ENCODE data around the gene GAL.

Gene GAL

DNA sequence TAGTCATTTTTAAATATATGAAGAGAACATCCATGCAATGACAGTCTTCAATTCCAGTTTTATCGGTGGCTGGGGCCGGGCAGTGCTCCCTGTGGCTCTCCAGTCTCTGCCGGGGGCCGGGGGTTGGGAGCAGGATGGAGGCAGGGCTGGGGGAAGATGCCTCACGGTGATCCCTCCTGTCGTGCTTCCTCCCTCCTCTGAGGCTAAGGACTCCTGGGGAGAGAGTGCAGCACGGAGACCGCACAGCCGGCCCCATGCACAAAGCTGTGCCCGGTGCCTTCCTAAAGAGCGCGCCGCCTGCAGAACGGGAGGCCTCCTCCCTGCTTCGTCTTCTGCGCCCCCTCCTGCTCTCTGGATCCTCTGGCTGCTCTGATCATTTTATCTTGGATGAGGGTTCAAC, 20.5 kb downstream of the GAL start:
- Histone ChIP-seq H3K4me1 (ENCODE audit: control insufficient read depth, insufficient read depth, low read length) (peaks cover 16% of the 10 kb centered on the region), H3K27ac (ENCODE audit: insufficient read depth, low read depth, low read length, poor library complexity, severe bottlenecking) (no peak overlapping the region), H3K9me3 (ENCODE audit: control insufficient read depth, low read length) (no peaks in the 10 kb centered on the region), H3K36me3 (ENCODE audit: control insufficient read depth, insufficient read depth, low read length) (no peaks in the 10 kb centered on the region), H3K4me3 (ENCODE audit: insufficient read depth, low read depth, low read length) (peak overlapping the region; percentile 14), H3K27me3 (ENCODE audit: control insufficient read depth, insufficient read depth, low read length, poor library complexity, severe bottlenecking) (peaks cover 5% of the 10 kb centered on the region)
- 16% methylated on average over 16 of the region's 16 CpGs for WGBS, 2 experiments

- WGBS, 2 experiments, result 83 to 90% methylated on average over 7 of the region's 7 CpGs
These were observed 23.2 kb downstream of the GAL start for GRCh38 chr11:68707527-68707926.

DNA sequence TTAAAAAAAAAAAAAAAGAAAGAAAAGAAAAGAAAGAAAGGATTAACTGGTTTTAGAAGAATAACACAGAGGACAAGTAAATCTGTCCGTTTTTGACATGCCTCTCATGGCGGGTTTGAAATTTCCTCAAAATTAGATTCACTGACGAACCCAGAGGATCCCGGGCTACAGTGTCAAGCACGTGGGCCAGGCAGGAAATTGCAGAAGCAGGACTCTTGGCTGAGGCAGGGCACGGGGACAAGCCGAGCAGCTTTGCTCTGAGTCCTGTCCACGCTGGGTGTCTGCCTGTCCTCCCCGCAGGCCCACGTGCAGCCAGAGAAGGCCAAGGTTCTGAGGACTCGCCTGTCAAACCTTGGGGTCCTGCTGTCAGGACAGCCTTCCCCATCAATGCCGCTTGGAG, 24.7 kb downstream of the GAL start:
- H3K4me1 ChIP-seq (ENCODE audit: control insufficient read depth, insufficient read depth, low read length), result peaks cover 42% of the 10 kb centered on the region
- H3K4me3 ChIP-seq (ENCODE audit: insufficient read depth, low read depth, low read length), result no peak overlapping the region
- H3K9me3 ChIP-seq (ENCODE audit: control insufficient read depth, low read length), result no peaks in the 10 kb centered on the region
- WGBS, 2 experiments, result 89% methylated on average over 12 of the region's 12 CpGs
- no peak overlapping the region for H3K27ac ChIP-seq (ENCODE audit: insufficient read depth, low read depth, low read length, poor library complexity, severe bottlenecking)
- H3K27me3 ChIP-seq (ENCODE audit: control insufficient read depth, insufficient read depth, low read length, poor library complexity, severe bottlenecking), result peaks cover 15% of the 10 kb centered on the region
- no peaks in the 10 kb centered on the region for H3K36me3 ChIP-seq (ENCODE audit: control insufficient read depth, insufficient read depth, low read length)

More at GRCh38 chr11:68707527-68707926, 23.2 kb downstream of the GAL start:
- Histone ChIP-seq H3K4me1 (ENCODE audit: control insufficient read depth, insufficient read depth, low read length) (peaks cover 38% of the 10 kb centered on the region), H3K36me3 (ENCODE audit: control insufficient read depth, insufficient read depth, low read length) (no peaks in the 10 kb centered on the region), H3K27me3 (ENCODE audit: control insufficient read depth, insufficient read depth, low read length, poor library complexity, severe bottlenecking) (peaks cover 14% of the 10 kb centered on the region), H3K27ac (ENCODE audit: insufficient read depth, low read depth, low read length, poor library complexity, severe bottlenecking) (no peak overlapping the region), H3K4me3 (ENCODE audit: insufficient read depth, low read depth, low read length) (no peak overlapping the region), H3K9me3 (ENCODE audit: control insufficient read depth, low read length) (no peaks in the 10 kb centered on the region)

DNA sequence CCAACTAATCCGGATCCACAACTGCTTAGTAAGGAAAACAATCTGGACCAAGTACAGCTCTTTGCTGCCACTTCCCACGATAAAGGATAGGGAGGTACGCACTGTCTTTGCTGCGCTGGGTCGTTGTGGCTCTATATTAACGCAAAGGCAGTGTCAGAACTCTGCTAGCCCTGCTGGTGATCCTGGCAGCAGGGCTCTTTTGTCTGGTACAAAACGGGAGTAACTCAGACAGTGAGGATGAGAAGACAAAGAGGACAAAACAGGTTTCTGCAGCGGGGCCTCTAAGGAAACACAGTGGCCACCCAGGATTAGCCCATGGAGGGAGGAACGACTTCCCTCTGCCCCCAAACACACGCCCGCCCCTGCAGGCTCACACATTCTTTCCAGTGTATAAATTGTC, 26.1 kb downstream of the GAL start:
- no peaks in the 10 kb centered on the region for H3K9me3 ChIP-seq (ENCODE audit: control insufficient read depth, low read length)
- H3K36me3 ChIP-seq (ENCODE audit: control insufficient read depth, insufficient read depth, low read length), result no peaks in the 10 kb centered on the region
- no peak overlapping the region for H3K27ac ChIP-seq (ENCODE audit: insufficient read depth, low read depth, low read length, poor library complexity, severe bottlenecking)
- H3K27me3 ChIP-seq (ENCODE audit: control insufficient read depth, insufficient read depth, low read length, poor library complexity, severe bottlenecking), result peaks cover 15% of the 10 kb centered on the region
- H3K4me1 ChIP-seq (ENCODE audit: control insufficient read depth, insufficient read depth, low read length), result peaks cover 47% of the 10 kb centered on the region
- 22 to 23% methylated on average over 11 of the region's 11 CpGs for WGBS, 2 experiments
- no peak overlapping the region for H3K4me3 ChIP-seq (ENCODE audit: insufficient read depth, low read depth, low read length)

DNA sequence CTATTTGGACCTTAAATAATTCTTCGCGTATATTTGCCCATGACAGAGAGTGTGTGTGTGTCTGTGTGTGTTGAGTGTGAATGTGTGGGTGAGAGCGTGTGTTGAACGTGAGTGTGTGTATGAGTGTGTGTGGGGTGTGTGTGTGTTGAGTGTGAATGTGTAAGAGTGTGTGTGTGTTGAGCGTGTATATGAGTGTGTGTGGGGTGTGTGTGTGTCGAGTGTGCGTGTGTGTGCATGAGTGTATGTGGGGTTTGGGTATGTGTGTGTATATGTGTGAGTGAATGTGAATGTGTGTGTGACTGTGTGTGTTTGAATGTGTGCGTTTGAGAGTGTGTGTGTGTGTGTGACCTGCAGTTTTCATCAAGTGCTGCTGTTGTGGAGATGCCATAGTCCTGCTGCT, 26.8 kb downstream of the GAL start:
- Histone ChIP-seq H3K27me3 (ENCODE audit: control insufficient read depth, insufficient read depth, low read length, poor library complexity, severe bottlenecking) (peaks cover 15% of the 10 kb centered on the region), H3K36me3 (ENCODE audit: control insufficient read depth, insufficient read depth, low read length) (no peaks in the 10 kb centered on the region), H3K27ac (ENCODE audit: insufficient read depth, low read depth, low read length, poor library complexity, severe bottlenecking) (no peak overlapping the region), H3K4me3 (ENCODE audit: insufficient read depth, low read depth, low read length) (no peak overlapping the region), H3K4me1 (ENCODE audit: control insufficient read depth, insufficient read depth, low read length) (peaks cover 48% of the 10 kb centered on the region), H3K9me3 (ENCODE audit: control insufficient read depth, low read length) (no peaks in the 10 kb centered on the region)
- 89 to 94% methylated on average over 8 of the region's 8 CpGs for WGBS, 2 experiments

DNA sequence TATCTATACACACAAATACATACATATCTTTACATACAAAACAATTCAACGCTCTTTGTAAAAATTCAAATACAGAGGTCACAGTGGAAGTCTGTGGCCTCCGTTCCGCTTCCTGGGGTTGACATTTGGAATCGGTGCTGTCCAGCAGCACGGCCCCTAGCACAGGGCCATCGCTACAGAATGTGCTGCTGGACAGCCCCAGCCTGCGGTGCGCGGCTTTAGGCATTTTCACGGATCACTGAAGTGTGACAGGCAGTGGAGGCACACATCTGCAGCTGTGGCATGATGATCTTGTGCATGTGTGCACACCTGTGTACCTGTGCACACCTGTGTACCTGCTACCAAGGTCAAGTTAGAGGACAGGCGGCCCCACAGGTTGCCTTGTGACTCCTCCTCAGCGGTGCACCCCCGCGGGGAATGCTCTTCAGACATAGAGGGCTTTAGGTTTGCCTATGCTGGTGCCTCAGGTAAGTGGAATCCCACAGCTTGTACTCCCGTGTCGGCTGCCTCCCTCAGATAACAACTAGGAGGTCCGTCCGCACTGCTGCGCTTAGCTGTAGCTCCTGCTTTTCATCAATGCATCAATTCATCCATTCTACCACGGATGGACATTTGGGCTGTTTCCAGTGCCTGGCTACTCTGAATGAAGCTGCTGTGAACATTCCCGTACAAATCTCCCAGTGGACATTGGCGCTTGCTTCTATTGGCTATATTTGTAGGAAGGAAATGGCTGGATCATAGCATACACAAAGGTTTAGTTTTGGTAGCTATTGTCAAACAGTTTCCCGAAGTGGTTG, 29.9 kb downstream of the GAL start:
- Histone ChIP-seq H3K4me3 (ENCODE audit: insufficient read depth, low read depth, low read length) (no peak overlapping the region), H3K4me1 (ENCODE audit: control insufficient read depth, insufficient read depth, low read length) (peaks cover 36% of the 10 kb centered on the region), H3K36me3 (ENCODE audit: control insufficient read depth, insufficient read depth, low read length) (no peaks in the 10 kb centered on the region), H3K9me3 (ENCODE audit: control insufficient read depth, low read length) (no peaks in the 10 kb centered on the region), H3K27me3 (ENCODE audit: control insufficient read depth, insufficient read depth, low read length, poor library complexity, severe bottlenecking) (peaks cover 12% of the 10 kb centered on the region), H3K27ac (ENCODE audit: insufficient read depth, low read depth, low read length, poor library complexity, severe bottlenecking) (no peak overlapping the region)
- 91 to 92% methylated on average over 22 to 23 of the region's 23 CpGs for WGBS, 2 experiments

DNA sequence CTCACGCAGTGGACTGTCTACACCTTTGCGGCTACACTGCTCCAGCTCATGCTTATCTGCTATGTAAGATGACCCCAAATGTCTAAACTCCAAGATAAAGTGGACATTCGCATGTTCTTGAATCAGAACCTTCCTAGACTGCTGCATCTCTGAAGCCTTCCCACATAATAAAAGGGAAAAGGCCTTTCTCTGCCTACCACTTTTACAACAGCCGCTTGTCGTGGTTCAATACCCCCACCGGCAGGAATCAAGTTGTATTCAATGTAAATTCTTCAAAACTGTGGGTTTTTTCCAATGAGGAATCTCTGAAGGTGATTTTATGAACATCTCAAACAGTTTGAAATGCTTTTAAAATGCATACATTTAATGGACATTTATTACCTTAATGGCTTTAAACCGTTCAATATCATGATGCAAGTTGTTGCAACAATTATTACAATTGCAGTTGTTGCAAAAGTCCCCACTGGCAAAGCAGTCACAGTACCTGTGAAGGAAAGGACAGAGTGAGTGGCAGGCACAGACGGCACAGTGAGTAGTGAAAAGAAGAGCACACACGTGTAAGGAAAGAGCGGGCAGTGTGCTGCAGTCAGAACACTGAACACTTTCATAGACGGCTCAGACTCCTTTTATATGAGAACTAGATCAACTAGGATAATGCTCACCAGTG, 31.2 kb downstream of the GAL start:
- H3K27ac ChIP-seq (ENCODE audit: insufficient read depth, low read depth, low read length, poor library complexity, severe bottlenecking), result no peak overlapping the region
- H3K4me1 ChIP-seq (ENCODE audit: control insufficient read depth, insufficient read depth, low read length), result peaks cover 26% of the 10 kb centered on the region
- no peak overlapping the region for H3K4me3 ChIP-seq (ENCODE audit: insufficient read depth, low read depth, low read length)
- peaks cover 10% of the 10 kb centered on the region for H3K27me3 ChIP-seq (ENCODE audit: control insufficient read depth, insufficient read depth, low read length, poor library complexity, severe bottlenecking)
- no peaks in the 10 kb centered on the region for H3K9me3 ChIP-seq (ENCODE audit: control insufficient read depth, low read length)
- H3K36me3 ChIP-seq (ENCODE audit: control insufficient read depth, insufficient read depth, low read length), result no peaks in the 10 kb centered on the region
- 88 to 93% methylated on average over 11 of the region's 11 CpGs for WGBS, 2 experiments

DNA sequence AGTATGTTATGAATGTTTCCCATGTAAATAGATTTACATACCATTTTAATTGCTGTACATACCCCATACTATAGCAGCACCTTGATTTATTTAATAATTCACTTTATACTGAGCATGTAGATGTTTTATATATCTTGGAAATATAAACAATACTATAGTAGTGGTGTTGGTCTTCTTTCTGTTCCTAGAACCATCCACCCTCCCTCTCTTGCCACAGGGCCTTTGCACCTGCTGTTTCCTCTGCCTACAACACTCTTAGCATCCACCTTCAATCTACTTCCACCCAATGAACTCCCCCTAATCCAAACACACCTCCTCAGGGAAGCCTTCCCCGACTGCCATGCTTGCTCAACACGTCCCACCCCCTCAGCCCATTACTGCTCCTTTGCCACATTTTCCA, 36.7 kb downstream of the GAL start:
- Histone ChIP-seq H3K36me3 (ENCODE audit: control insufficient read depth, insufficient read depth, low read length) (no peaks in the 10 kb centered on the region), H3K4me1 (ENCODE audit: control insufficient read depth, insufficient read depth, low read length) (no peaks in the 10 kb centered on the region), H3K4me3 (ENCODE audit: insufficient read depth, low read depth, low read length) (no peak overlapping the region), H3K27me3 (ENCODE audit: control insufficient read depth, insufficient read depth, low read length, poor library complexity, severe bottlenecking) (no peaks in the 10 kb centered on the region), H3K9me3 (ENCODE audit: control insufficient read depth, low read length) (no peaks in the 10 kb centered on the region), H3K27ac (ENCODE audit: insufficient read depth, low read depth, low read length, poor library complexity, severe bottlenecking) (no peak overlapping the region)
- WGBS, 2 experiments, result 78 to 86% methylated on average over 1 to 2 of the region's 2 CpGs

DNA sequence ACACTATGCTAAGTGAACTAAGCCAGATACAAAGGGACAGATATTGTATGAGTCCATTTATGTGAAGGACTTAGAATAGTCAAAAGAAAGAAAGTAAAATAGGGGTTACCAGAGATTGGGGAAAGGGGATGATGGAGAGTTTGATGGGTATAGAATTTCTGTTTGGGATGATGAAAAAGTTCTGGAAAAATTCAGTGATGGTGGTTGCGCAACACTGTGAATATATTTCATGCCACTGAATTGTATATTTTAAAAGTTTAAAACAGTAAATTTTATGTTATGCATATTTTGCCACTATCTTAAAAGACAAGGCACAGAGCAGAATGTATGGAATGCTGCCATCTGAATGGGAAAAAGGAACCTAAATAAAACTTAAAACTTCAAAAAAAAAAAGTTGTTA, 37.8 kb downstream of the GAL start:
- no peaks in the 10 kb centered on the region for H3K4me1 ChIP-seq (ENCODE audit: control insufficient read depth, insufficient read depth, low read length)
- H3K27me3 ChIP-seq (ENCODE audit: control insufficient read depth, insufficient read depth, low read length, poor library complexity, severe bottlenecking), result no peaks in the 10 kb centered on the region
- H3K36me3 ChIP-seq (ENCODE audit: control insufficient read depth, insufficient read depth, low read length), result no peaks in the 10 kb centered on the region
- no peak overlapping the region for H3K4me3 ChIP-seq (ENCODE audit: insufficient read depth, low read depth, low read length)
- 80 to 93% methylated on average over 1 of the region's 1 CpG for WGBS, 2 experiments
- H3K9me3 ChIP-seq (ENCODE audit: control insufficient read depth, low read length), result no peaks in the 10 kb centered on the region
- H3K27ac ChIP-seq (ENCODE audit: insufficient read depth, low read depth, low read length, poor library complexity, severe bottlenecking), result no peak overlapping the region

- 95 to 96% methylated on average over 3 to 4 of the region's 4 CpGs for WGBS, 2 experiments
- Histone ChIP-seq H3K27me3 (ENCODE audit: control insufficient read depth, insufficient read depth, low read length, poor library complexity, severe bottlenecking) (no peaks in the 10 kb centered on the region), H3K9me3 (ENCODE audit: control insufficient read depth, low read length) (no peaks in the 10 kb centered on the region)
These were observed 39.9 kb downstream of the GAL start for GRCh38 chr11:68724293-68724692.

More at GRCh38 chr11:68724293-68724692, 39.9 kb downstream of the GAL start:
- H3K36me3 ChIP-seq (ENCODE audit: control insufficient read depth, insufficient read depth, low read length), result no peaks in the 10 kb centered on the region
- no peak overlapping the region for H3K4me3 ChIP-seq (ENCODE audit: insufficient read depth, low read depth, low read length)
- no peaks in the 10 kb centered on the region for H3K4me1 ChIP-seq (ENCODE audit: control insufficient read depth, insufficient read depth, low read length)
- H3K27ac ChIP-seq (ENCODE audit: insufficient read depth, low read depth, low read length, poor library complexity, severe bottlenecking), result no peak overlapping the region
